Effector CD4-positive, alpha-beta T cell (primary cell): Measurements from ENCODE around the gene CCDC120.

Source experiments
- DNase-seq: peaks from one replicate; pipeline ENCODE4 v3.0.0-alpha.2; 2020
- total RNA-seq: gene quantifications from one replicate; lab custom pipeline; 2026; lab: John Stamatoyannopoulos, UW

The CCDC120 gene
- 7.3 reads per million, percentile 26 among the genes with 10 or more reads in this experiment for total RNA-seq

- DNase-seq: no peak
These were observed at the start of gene CCDC120 for GRCh38 chrX:49058794-49059193. Gene CCDC120 (plus strand): TSS chrX:49058999. CDS start chrX:49062042, 3,043 bp downstream.

- DNase-seq: no peak
These were observed 39.7 kb upstream of the CCDC120 start for GRCh38 chrX:49019050-49019449.

- no peak for DNase-seq
These were observed 39.1 kb upstream of the CCDC120 start for GRCh38 chrX:49019599-49020249.

- no peak for DNase-seq
These were observed 28.9 kb upstream of the CCDC120 start for GRCh38 chrX:49029876-49030275.

GRCh38 chrX:49030283-49030682, 28.5 kb upstream of the CCDC120 start:
- DNase-seq: no peak

GRCh38 chrX:49037883-49038475, 20.8 kb upstream of the CCDC120 start:
- no peak for DNase-seq

- DNase-seq: no peak
These were observed 19.0 kb upstream of the CCDC120 start for GRCh38 chrX:49039598-49040375.

- no peak for DNase-seq
These were observed 18.3 kb upstream of the CCDC120 start for GRCh38 chrX:49040376-49040955.

- no peak for DNase-seq
These were observed 16.8 kb upstream of the CCDC120 start for GRCh38 chrX:49041744-49042580.

GRCh38 chrX:49042581-49043219, 16.1 kb upstream of the CCDC120 start:
- DNase-seq: peak; percentile 17

GRCh38 chrX:49043220-49043986, 15.4 kb upstream of the CCDC120 start, which contains the start of gene TFE3:
Gene TFE3 (minus strand): TSS chrX:49043357. CDS start chrX:49043226, 131 bp downstream.
- peak; percentile 92 for DNase-seq

- no peak for DNase-seq
These were observed 14.9 kb upstream of the CCDC120 start for GRCh38 chrX:49043987-49044281.

GRCh38 chrX:49053223-49054072, 5.4 kb upstream of the CCDC120 start:
- DNase-seq: peak; percentile 34

GRCh38 chrX:49054073-49054762, 4.6 kb upstream of the CCDC120 start:
- DNase-seq: no peak

- DNase-seq: no peak
These were observed 402 bp downstream of the CCDC120 start for GRCh38 chrX:49059201-49059600.

GRCh38 chrX:49059681-49060085, 884 bp downstream of the CCDC120 start:
- DNase-seq: no peak

- no peak for DNase-seq
These were observed 2.1 kb downstream of the CCDC120 start for GRCh38 chrX:49060914-49061313.

- no peak for DNase-seq
These were observed 2.7 kb downstream of the CCDC120 start for GRCh38 chrX:49061490-49061889.

- DNase-seq: no peak
These were observed 3.1 kb downstream of the CCDC120 start for GRCh38 chrX:49061916-49062315.

GRCh38 chrX:49063715-49064114, 4.9 kb downstream of the CCDC120 start:
- no peak for DNase-seq
